GM12873 (cell line): ENCODE data around the gene COL9A2.

Experiments used
- CTCF ChIP-seq: IDR thresholded peaks from 2 replicates; pipeline ENCODE4 v1.5.1; 2012; ENCODE audit warnings: low read depth, mild to moderate bottlenecking, moderate library complexity, low read length, control low read depth; ENCODE audit not compliant: insufficient read depth; ENCODE audit errors: missing control alignments

Gene COL9A2

GRCh38 chr1:40305451-40305850 is 11.6 kb downstream of the COL9A2 start:
- peak; percentile 24 for TF ChIP-seq CTCF

GRCh38 chr1:40303790-40304189 is 13.3 kb downstream of the COL9A2 start:
- TF ChIP-seq CTCF, result no peak

- TF ChIP-seq CTCF, result no peak
Observed at GRCh38 chr1:40303051-40303771, 13.9 kb downstream of the COL9A2 start.

- TF ChIP-seq CTCF, result no peak
Observed at GRCh38 chr1:40302475-40302874, 14.6 kb downstream of the COL9A2 start.

GRCh38 chr1:40301541-40302299 is 15.4 kb downstream of the COL9A2 start:
- TF ChIP-seq CTCF, result no peak

- TF ChIP-seq CTCF, result no peak
Observed at GRCh38 chr1:40301066-40301465, 16.0 kb downstream of the COL9A2 start.

GRCh38 chr1:40300651-40301050 is 16.4 kb downstream of the COL9A2 start:
- TF ChIP-seq CTCF, result no peak
